A673 (cell line): ENCODE results near the gene SLC5A9. TPM values are rescaled to one million over a fixed set of nuclear protein-coding genes. Genes with fewer than 3 reads are reported as not detected.

Source experiments
- BruUV-seq: library from RNA; stranded (reverse); fragments of 400-500 nt; replicated peaks from 2 replicates; lab custom pipeline; 2021; lab: Mats Ljungman, UMichigan
- CTCF ChIA-PET: fragments of 300-600 bp; sonication (Branson Sonifier 250); formaldehyde crosslinking; loops from one replicate; lab custom pipeline; 2022; ENCODE audit warnings: antibody characterized with exemption; lab: Charles Lee
- POLR2A ChIA-PET: fragments of 300-600 bp; sonication (Branson Sonifier 250); formaldehyde crosslinking; loops from one replicate; lab custom pipeline; 2022; ENCODE audit warnings: antibody characterized with exemption; ENCODE audit not compliant: low non-redundant PET; lab: Charles Lee
- DNase-seq: peaks from one replicate; pipeline ENCODE4 v3.0.0-alpha.2; 2015; ENCODE audit warnings: low spot score
- H3K27ac ChIP-seq: fragments of 200-600 bp; sonication (generic); 2 replicates; pipeline ENCODE4 v1.5.1; 2016; ENCODE audit warnings: mixed run types, low read depth, mild to moderate bottlenecking, mixed read lengths, antibody characterized with exemption, low read length; ENCODE audit not compliant: poor library complexity, severe bottlenecking
- H3K27me3 ChIP-seq: fragments of 200-600 bp; sonication (generic); replicated peaks from 2 replicates; pipeline ENCODE4 v1.6.1; 2017; ENCODE audit warnings: mixed run types, low read depth, mild to moderate bottlenecking, mixed read lengths, antibody characterized with exemption, low read length; ENCODE audit not compliant: insufficient read depth, poor library complexity
- H3K36me3 ChIP-seq: fragments of 200-600 bp; sonication (generic); 2 replicates; pipeline ENCODE4 v1.6.1; 2016; ENCODE audit warnings: mixed run types, mild to moderate bottlenecking, mixed read lengths, antibody characterized with exemption, low read length; ENCODE audit not compliant: insufficient read depth, poor library complexity, severe bottlenecking
- H3K4me1 ChIP-seq: fragments of 200-600 bp; sonication (generic); 2 replicates; pipeline ENCODE4 v1.6.1; 2017; ENCODE audit warnings: mixed run types, mild to moderate bottlenecking, mixed read lengths, antibody characterized with exemption, low read length; ENCODE audit not compliant: insufficient read depth, poor library complexity, severe bottlenecking
- H3K4me3 ChIP-seq: fragments of 200-600 bp; sonication (generic); 2 replicates; pipeline ENCODE4 v1.5.1; 2016; ENCODE audit warnings: low read depth, mixed run types, mild to moderate bottlenecking, mixed read lengths, low read length; ENCODE audit not compliant: poor library complexity, severe bottlenecking
- H3K9me3 ChIP-seq: fragments of 200-600 bp; sonication (generic); 2 replicates; pipeline ENCODE4 v1.6.1; 2016; ENCODE audit warnings: mixed run types, low read depth, mild to moderate bottlenecking, mixed read lengths, antibody characterized with exemption, low read length; ENCODE audit not compliant: poor library complexity, severe bottlenecking
- EZH2 ChIP-seq: fragments of 200-600 bp; sonication (generic); IDR thresholded peaks from 2 replicates; pipeline ENCODE4 v1.6.1; 2017; ENCODE audit warnings: borderline replicate concordance, low read depth, mild to moderate bottlenecking, mixed read lengths, antibody characterized with exemption, low read length; ENCODE audit not compliant: poor library complexity, severe bottlenecking
- intact Hi-C: fragments of 100-400 bp; cut with micrococcal nuclease; formaldehyde crosslinking; loops from one replicate; pipeline ENCODE4 v1.10.0; 2022; ENCODE audit not compliant: unreplicated experiment
- total RNA-seq: library from RNA; stranded (reverse); gene quantifications from 2 replicates; pipeline ENCODE4 v1.2.3, GENCODE V29; 2021
- TF ChIP-seq, protein P1 (sequence below): fragments of 300-800, 200-600 bp; sonication (generic); conservative IDR thresholded peaks from 2 replicates; pipeline ENCODE4 v1.5.1; 2017; ENCODE audit warnings: low read depth, mild to moderate bottlenecking, antibody characterized with exemption, low read length, moderate library complexity, mixed read lengths

Gene SLC5A9
- total RNA-seq, 1 experiment from 2014 or later: not detected

DNA sequence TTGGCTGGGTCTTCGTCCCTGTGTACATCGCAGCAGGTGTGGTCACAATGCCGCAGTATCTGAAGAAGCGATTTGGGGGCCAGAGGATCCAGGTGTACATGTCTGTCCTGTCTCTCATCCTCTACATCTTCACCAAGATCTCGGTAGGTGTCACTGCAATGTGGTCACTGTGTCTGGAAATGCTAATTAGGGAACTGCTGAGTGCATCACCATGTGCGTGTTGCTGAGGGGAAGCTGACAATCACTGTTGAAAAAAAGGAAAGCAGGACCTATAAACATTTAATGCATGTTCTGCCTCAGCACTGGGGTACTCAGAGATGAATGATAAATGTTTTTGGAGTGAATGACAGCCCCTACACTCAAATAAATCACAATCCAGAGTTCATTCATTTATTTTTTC is 6.8 kb downstream of the SLC5A9 start:
- POLR2A ChIA-PET: no interaction called here
- DNase-seq: no peak
- H3K9me3 ChIP-seq: no peaks in the 10 kb centered on the region
- no peak overlapping the region for H3K4me3 ChIP-seq
- BruUV-seq: no TSS peak
- CTCF ChIA-PET: no interaction called here
- intact Hi-C loops: no loop called here
- H3K4me1 ChIP-seq: no peaks in the 10 kb centered on the region
- TF ChIP-seq, protein P1, sequence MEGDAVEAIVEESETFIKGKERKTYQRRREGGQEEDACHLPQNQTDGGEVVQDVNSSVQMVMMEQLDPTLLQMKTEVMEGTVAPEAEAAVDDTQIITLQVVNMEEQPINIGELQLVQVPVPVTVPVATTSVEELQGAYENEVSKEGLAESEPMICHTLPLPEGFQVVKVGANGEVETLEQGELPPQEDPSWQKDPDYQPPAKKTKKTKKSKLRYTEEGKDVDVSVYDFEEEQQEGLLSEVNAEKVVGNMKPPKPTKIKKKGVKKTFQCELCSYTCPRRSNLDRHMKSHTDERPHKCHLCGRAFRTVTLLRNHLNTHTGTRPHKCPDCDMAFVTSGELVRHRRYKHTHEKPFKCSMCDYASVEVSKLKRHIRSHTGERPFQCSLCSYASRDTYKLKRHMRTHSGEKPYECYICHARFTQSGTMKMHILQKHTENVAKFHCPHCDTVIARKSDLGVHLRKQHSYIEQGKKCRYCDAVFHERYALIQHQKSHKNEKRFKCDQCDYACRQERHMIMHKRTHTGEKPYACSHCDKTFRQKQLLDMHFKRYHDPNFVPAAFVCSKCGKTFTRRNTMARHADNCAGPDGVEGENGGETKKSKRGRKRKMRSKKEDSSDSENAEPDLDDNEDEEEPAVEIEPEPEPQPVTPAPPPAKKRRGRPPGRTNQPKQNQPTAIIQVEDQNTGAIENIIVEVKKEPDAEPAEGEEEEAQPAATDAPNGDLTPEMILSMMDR: no peak
- no peak for TF ChIP-seq EZH2
- no peaks in the 10 kb centered on the region for H3K36me3 ChIP-seq
- H3K27me3 ChIP-seq: no peaks in the 10 kb centered on the region
- H3K27ac ChIP-seq: no peak overlapping the region

DNA sequence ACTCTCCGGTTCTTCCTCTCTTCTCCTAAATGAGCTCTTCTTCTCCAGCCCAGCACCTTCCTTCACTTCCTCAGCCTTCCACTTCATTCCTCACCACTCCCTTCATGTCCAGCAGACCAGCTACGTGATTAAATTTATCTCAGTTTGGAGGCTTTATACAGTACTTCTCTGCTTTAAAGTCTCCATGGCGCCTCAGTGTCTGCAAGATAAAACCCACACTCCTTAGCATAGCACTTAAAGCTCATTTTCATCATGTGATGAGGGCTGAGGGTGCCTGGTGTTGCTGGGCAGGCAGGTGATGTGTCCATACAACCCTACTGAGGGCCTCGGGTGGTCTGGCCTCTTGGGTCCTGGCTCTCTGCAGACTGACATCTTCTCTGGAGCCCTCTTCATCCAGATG is 7.7 kb downstream of the SLC5A9 start:
- POLR2A ChIA-PET: no interaction called here
- H3K36me3 ChIP-seq: no peaks in the 10 kb centered on the region
- no peak overlapping the region for H3K27ac ChIP-seq
- TF ChIP-seq EZH2: no peak
- TF ChIP-seq, protein P1: no peak
- H3K27me3 ChIP-seq: no peaks in the 10 kb centered on the region
- no peak overlapping the region for H3K4me3 ChIP-seq
- CTCF ChIA-PET: no interaction called here
- BruUV-seq: no TSS peak
- intact Hi-C loops: no loop called here
- H3K9me3 ChIP-seq: no peaks in the 10 kb centered on the region
- H3K4me1 ChIP-seq: no peaks in the 10 kb centered on the region
- DNase-seq: no peak

DNA sequence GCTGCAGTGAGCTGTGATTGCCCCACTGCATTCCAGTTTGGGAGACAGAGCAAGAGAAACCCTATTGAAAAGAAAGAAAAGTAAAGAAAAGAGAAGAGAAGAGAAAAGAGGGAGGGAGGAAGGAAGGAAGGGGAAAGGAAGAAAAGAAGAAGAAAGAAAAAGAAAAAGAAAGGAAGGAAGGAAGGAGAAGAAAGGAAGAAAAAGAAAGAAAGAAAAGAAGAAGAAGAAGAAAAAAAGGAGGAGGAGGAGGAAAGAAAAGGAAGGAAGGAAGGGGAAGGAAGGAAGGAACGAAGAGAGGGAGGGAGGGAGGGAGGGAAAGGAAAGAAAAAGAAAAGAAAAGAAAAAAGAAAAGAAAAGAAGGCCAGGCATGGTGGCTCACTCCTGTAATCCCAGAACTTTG is 10.2 kb downstream of the SLC5A9 start:
- POLR2A ChIA-PET: no interaction called here
- TF ChIP-seq EZH2: no peak
- TF ChIP-seq, protein P1: no peak
- H3K36me3 ChIP-seq: no peaks in the 10 kb centered on the region
- no peaks in the 10 kb centered on the region for H3K27me3 ChIP-seq
- H3K4me3 ChIP-seq: no peak overlapping the region
- BruUV-seq: no TSS peak
- no peak overlapping the region for H3K27ac ChIP-seq
- DNase-seq: no peak
- CTCF ChIA-PET: no interaction called here
- H3K4me1 ChIP-seq: no peaks in the 10 kb centered on the region
- no peaks in the 10 kb centered on the region for H3K9me3 ChIP-seq
- intact Hi-C loops: no loop called here
